Mucosa of descending colon (tissue), 3 donors: ENCODE data around the gene IL32. TPM values are rescaled to one million over a fixed set of nuclear protein-coding genes. Genes with fewer than 3 reads are reported as not detected.
"Not testable (repeated sequence)": the region's sequence is repeated elsewhere in the genome, so short reads cannot be mapped to it uniquely, and the experiment has no call there.

Experiments
- ATAC-seq: fragments of 200-7000 bp; cut with Tn5 transposase; one replicate; pipeline ENCODE4 v1.9.1; 2020; ENCODE audit warnings: mild to moderate bottlenecking, moderate library complexity
- DNase-seq, 3 donors: peaks; one replicate each; pipeline ENCODE4 v3.0.0-alpha.2; 2020
- H3K36me3 ChIP-seq: fragments of 200-600 bp; one replicate; pipeline ENCODE4 v1.8.0; 2021; ENCODE audit warnings: low read depth, mild to moderate bottlenecking
- H3K4me1 ChIP-seq: fragments of 200-600 bp; one replicate; pipeline ENCODE4 v1.8.0; 2021; ENCODE audit warnings: low read depth, mild to moderate bottlenecking
- H3K4me3 ChIP-seq: fragments of 200-600 bp; one replicate; pipeline ENCODE4 v1.8.0; 2021; ENCODE audit warnings: mild to moderate bottlenecking
- H3K9me3 ChIP-seq: fragments of 200-600 bp; one replicate; pipeline ENCODE4 v1.8.0; 2021; ENCODE audit warnings: mild to moderate bottlenecking
- CTCF ChIP-seq: fragments of 200-600 bp; IDR thresholded peaks from one replicate; pipeline ENCODE4 v1.8.0; 2022; ENCODE audit warnings: antibody characterized with exemption, mild to moderate bottlenecking
- intact Hi-C, 2 donors: fragments of 100-400 bp; cut with DNase I in 1 of 2; cut with micrococcal nuclease in 1 of 2; formaldehyde crosslinking; loops; one replicate each; pipeline versions ENCODE4 v1.11.0 to v1.11.1; 2022; cut with DNase I, micrococcal nuclease
- total RNA-seq, 3 donors: library from RNA; stranded (reverse); fragmentation: NEBNext Ultra II Directional in 2 of 3; extraction: Animal tissue kit (Norgen Biotek cat#: 25700) in 2 of 3; gene quantifications; one replicate each; pipeline versions ENCODE4 v1.2.1 to v1.2.4, GENCODE V29; 2021 to 2023
- donor health status: DM: no; HTN: no; CAD: no; lungs with moderate emphysema.
- donor health status: DM: no; HTN: no; CAD: no.
- donor health status: DM: no; HTN: yes; CAD: no.

IL32 gene
- total RNA-seq, 3 donors from 2014 or later: 394 to 627 (median 413) TPM

DNA sequence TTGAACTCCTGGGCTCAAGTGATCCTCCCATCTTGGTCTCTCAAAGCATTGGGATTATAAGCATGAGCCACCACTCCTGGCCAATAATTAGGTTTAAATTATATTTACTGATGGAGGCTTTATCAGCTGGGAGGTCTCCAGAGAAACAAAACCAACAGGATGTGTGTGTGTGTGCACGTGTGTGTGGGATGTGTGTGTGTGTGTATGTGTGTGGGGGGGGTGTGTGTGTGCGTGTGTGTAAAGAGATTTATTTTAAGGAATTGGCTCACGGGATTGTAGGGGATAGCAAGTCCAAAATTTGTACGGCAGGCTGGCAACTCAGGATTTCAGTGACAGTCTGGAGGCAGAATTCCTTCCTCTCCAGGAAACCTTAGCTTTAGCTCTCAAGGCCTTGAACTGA lies 14.4 kb upstream of the IL32 start:
- H3K4me3 ChIP-seq: no peak overlapping the region
- no peaks in the 10 kb centered on the region for H3K36me3 ChIP-seq
- peaks cover 10% of the 10 kb centered on the region for H3K4me1 ChIP-seq
- ATAC-seq: no peak
- TF ChIP-seq CTCF: no peak
- no peak for DNase-seq
- intact Hi-C loops: no loop called here
- no peaks in the 10 kb centered on the region for H3K9me3 ChIP-seq

- TF ChIP-seq CTCF: no peak
- no peak for ATAC-seq
- intact Hi-C loops: no loop called here
These were observed 13.9 kb upstream of the IL32 start for GRCh38 chr16:3051494-3051893.

DNA sequence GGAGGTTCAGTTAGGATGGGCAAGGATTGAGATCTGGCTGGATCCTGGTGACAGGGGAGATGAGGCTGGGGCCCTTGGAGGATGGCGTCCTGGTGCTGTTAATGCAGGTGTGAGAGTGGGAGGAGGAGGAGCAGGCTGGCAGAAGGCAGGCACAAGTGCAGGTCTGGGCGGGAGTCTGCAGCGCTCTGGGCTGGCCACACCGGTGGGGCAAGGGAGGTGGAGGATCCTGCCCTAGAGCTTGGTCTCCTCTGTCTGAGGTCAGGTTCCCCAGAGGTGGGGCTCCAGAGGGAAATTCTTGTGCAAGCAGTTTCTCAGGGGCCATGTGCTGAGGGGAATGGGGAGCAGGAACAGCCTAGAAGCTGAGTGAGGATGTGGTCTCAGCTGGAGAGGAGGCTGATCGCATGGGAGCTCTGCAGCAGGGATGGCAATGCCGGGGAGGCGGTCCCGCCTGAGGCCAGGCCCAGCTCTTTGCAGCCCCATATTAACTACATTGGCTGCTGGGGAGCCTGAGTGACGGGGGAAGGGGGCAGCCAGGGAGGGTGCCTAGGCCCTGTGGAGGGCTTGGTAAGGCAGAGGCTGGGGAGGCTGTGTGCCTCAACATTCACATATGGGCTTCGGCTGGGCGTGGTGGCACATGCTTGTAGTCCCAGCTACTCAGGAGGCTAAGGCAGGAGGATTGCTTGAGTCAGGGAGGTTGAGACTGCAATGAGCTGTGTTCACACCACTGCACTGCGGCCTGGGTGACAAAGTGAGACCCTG lies 12.7 kb upstream of the IL32 start:
- ATAC-seq: peak; percentile 36
- intact Hi-C loops, H3K4me3 ChIP-seq, H3K4me1 ChIP-seq, H3K9me3 ChIP-seq, DNase-seq, H3K36me3 ChIP-seq: not testable (repeated sequence)

More at GRCh38 chr16:3051494-3051893, 13.9 kb upstream of the IL32 start:
- no peak for DNase-seq
- Histone ChIP-seq H3K9me3 (no peaks in the 10 kb centered on the region), H3K36me3 (no peaks in the 10 kb centered on the region), H3K4me3 (no peak overlapping the region), H3K4me1 (peaks cover 5% of the 10 kb centered on the region)

GRCh38 chr16:3053330-3053710 lies 12.1 kb upstream of the IL32 start:
- H3K9me3 ChIP-seq, H3K4me3 ChIP-seq, H3K4me1 ChIP-seq, intact Hi-C loops, H3K36me3 ChIP-seq, DNase-seq: not testable (repeated sequence)
- ATAC-seq: peak; percentile 28

DNA sequence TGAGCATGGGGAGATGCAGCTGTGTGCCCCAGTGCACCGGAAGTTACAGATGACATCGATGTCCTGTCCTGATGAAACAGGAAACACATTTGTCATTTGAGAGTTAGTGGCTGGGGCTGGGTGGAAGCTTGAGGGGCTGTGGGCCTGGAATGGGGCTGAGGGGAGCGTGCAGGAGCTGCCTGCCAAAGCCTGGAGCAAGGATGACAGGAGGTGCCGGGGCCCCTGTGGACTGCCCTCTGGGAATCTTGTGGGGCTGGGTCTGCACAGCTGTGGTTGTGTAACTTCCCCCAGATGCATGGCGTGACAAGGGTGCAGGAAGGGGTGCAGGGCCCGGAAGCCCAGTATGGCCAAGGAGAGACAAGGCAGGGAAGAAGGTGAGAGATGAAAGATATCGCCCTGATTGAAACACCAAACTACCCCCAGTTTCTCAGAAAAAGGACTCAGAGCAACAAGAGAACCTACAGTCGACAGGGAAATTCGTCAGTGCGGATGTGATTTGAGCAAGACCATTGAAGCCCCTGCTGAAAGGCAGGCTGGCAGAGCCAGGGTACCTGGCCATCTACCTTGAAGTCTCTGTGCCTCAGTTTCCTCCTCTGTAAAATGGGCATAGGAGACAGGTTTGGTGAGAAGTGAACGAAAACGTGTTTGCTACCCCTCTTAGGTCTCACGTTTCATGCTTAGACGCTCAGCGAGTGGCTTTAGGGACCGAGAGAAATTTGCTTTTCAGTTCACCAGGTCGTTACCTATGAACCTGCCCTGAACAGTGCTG lies 10.3 kb upstream of the IL32 start:
- intact Hi-C loops: no loop called here
- Histone ChIP-seq H3K36me3 (no peaks in the 10 kb centered on the region), H3K9me3 (no peaks in the 10 kb centered on the region), H3K4me3 (no peak overlapping the region), H3K4me1 (peaks cover 8% of the 10 kb centered on the region)
- no peak for TF ChIP-seq CTCF
- DNase-seq (peak in 1 of 3 donors; percentile 59), ATAC-seq (no peak)

DNA sequence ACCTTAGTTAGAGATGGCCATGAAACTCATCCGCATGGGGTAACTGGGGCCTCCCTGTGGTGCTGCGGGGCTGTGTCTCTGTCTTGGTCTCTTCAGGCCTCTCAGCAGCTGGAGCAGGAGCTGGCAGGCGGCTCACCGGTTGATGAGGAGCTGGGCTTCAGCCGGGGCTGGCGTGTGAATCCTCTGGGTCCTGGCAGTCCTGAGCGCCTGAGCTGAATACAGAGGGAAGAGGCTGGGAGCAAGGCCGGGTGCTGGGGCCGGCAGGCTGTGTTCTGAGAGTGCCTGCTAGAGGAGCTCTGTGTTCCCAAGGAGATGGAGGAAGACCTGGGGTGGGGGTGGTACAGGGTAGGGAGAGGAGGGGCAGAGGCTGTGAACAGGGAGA lies 9.7 kb upstream of the IL32 start:
- DNase-seq: peak in 1 of 3 donors; percentile 49

GRCh38 chr16:3056336-3057180 lies 8.9 kb upstream of the IL32 start:
- Histone ChIP-seq H3K4me1 (peaks cover 8% of the 10 kb centered on the region), H3K9me3 (no peaks in the 10 kb centered on the region), H3K4me3 (no peak overlapping the region), H3K36me3 (no peaks in the 10 kb centered on the region)
- ATAC-seq: no peak
- intact Hi-C loops: no loop called here
- peak in 1 of 3 donors; percentile 55 for DNase-seq
- TF ChIP-seq CTCF: no peak

More for the DNA sequence above, 9.7 kb upstream of the IL32 start:
- H3K4me3 ChIP-seq, H3K36me3 ChIP-seq, intact Hi-C loops, ATAC-seq, H3K4me1 ChIP-seq, H3K9me3 ChIP-seq: not testable (repeated sequence)
